ENCODE measurements around the gene BACE2. TPM values are rescaled to one million over a fixed set of nuclear protein-coding genes. Genes with fewer than 3 reads are reported as not detected.

BACE2 gene
- total RNA-seq, 1 experiment from 2014 or later: 23.2 TPM

DNA sequence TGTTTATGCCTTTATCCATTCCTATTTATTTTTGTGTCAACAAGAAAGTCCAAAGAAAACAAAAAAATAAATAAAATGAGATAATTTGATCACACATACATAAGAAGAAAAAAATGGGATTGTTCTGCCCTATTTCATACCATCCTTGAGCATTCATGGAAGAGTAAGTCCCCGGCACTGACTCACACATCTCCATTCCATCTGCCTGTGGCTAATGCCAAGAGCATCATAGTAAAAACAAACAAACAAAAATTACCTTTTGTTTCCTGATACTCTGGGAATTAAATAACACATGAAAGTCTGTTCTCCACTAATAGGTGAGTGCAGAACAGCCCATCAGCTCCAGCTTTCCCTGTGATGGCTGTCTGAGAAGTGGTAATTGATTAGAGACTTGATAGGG lies 48.1 kb upstream of the BACE2 start:
- Histone ChIP-seq H3K27ac (ENCODE audit: low read depth, low read length) (no peak overlapping the region), H3K9me3 (ENCODE audit: control insufficient read depth in 1 of 2, insufficient read depth in 1 of 2, low read depth in 1 of 2, low read length in 2 of 2) (no peaks in the 10 kb centered on the region), H3K9ac (ENCODE audit: low read length) (no peak overlapping the region), H3K4me3 (replicated peaks in 1 of 2; ENCODE audit: low read depth in 1 of 2, low read length in 2 of 2) (no peak overlapping the region), H3K4me2 (ENCODE audit: low read length) (no peak overlapping the region), H3K4me1 (ENCODE audit: control insufficient read depth in 1 of 2, insufficient read depth in 2 of 2, low read length in 2 of 2) (peaks cover 0 to 3% of the 10 kb centered on the region in 2 experiments; a peak in 1 of 4 replicates), H2AFZ (ENCODE audit: low read depth, low read length, poor library complexity, severe bottlenecking) (no peak overlapping the region), H3K36me3 (ENCODE audit: control insufficient read depth in 1 of 2, insufficient read depth in 2 of 2, low read length in 2 of 2) (no peaks in the 10 kb centered on the region), H4K20me1 (ENCODE audit: insufficient read depth) (no peaks in the 10 kb centered on the region), H3K27me3 (ENCODE audit: insufficient read depth, low read length) (peaks cover 17% of the 10 kb centered on the region; the same call in 1 of the 2 replicates), H3K9me2 (ENCODE audit: insufficient read depth) (no peaks in the 10 kb centered on the region), H3K79me2 (ENCODE audit: insufficient read depth, low read length) (no peaks in the 10 kb centered on the region)
- DNase-seq (ENCODE audit: low read depth, low spot score): no peak
- no peak for ATAC-seq
- no TSS peak for BruUV-seq (replicated peaks)
- CTCF ChIA-PET: interaction anchor here (0.9 kb wide), 1 partner anchor 14 kb away, joined by 4 read pairs; no protein-coding TSS in a partner anchor
- POLR2A ChIA-PET: no interaction called here
- RAD21 ChIA-PET (ENCODE audit: low non-redundant PET in 1 of 2, low total read pairs in 2 of 2, uncharacterized antibody in 2 of 2, unreplicated experiment in 2 of 2): no interaction called here
- intact Hi-C loops (cut with micrococcal nuclease): loop anchor here (2.0 kb wide), 1 partner anchor 341 kb away; no protein-coding TSS in a partner anchor
- no peak for TF ChIP-seq CBX3 (IDR thresholded peaks at IDR 0.05; ENCODE audit: low read depth)
- TF ChIP-seq, protein P1, sequence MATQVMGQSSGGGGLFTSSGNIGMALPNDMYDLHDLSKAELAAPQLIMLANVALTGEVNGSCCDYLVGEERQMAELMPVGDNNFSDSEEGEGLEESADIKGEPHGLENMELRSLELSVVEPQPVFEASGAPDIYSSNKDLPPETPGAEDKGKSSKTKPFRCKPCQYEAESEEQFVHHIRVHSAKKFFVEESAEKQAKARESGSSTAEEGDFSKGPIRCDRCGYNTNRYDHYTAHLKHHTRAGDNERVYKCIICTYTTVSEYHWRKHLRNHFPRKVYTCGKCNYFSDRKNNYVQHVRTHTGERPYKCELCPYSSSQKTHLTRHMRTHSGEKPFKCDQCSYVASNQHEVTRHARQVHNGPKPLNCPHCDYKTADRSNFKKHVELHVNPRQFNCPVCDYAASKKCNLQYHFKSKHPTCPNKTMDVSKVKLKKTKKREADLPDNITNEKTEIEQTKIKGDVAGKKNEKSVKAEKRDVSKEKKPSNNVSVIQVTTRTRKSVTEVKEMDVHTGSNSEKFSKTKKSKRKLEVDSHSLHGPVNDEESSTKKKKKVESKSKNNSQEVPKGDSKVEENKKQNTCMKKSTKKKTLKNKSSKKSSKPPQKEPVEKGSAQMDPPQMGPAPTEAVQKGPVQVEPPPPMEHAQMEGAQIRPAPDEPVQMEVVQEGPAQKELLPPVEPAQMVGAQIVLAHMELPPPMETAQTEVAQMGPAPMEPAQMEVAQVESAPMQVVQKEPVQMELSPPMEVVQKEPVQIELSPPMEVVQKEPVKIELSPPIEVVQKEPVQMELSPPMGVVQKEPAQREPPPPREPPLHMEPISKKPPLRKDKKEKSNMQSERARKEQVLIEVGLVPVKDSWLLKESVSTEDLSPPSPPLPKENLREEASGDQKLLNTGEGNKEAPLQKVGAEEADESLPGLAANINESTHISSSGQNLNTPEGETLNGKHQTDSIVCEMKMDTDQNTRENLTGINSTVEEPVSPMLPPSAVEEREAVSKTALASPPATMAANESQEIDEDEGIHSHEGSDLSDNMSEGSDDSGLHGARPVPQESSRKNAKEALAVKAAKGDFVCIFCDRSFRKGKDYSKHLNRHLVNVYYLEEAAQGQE (IDR thresholded peaks at IDR 0.05; ENCODE audit: low read depth): no peak
- TF ChIP-seq ELF1 (IDR thresholded peaks at IDR 0.05; ENCODE audit: borderline replicate concordance, low read depth): no peak
- no peak for TF ChIP-seq EGR1 (IDR thresholded peaks at IDR 0.05; ENCODE audit: low read depth)
- no peak for TF ChIP-seq SIN3A (IDR thresholded peaks at IDR 0.05; ENCODE audit: low read depth)
- TF ChIP-seq EZH2 (IDR thresholded peaks at IDR 0.05): no peak
- no peak for TF ChIP-seq YY1 (IDR thresholded peaks at IDR 0.05; ENCODE audit: extremely low read depth, insufficient replicate concordance, low read depth, low read length)
- TF ChIP-seq ZNF274 (IDR thresholded peaks at IDR 0.05; ENCODE audit: low read depth, low read length): no peak
- TF ChIP-seq, protein P2, sequence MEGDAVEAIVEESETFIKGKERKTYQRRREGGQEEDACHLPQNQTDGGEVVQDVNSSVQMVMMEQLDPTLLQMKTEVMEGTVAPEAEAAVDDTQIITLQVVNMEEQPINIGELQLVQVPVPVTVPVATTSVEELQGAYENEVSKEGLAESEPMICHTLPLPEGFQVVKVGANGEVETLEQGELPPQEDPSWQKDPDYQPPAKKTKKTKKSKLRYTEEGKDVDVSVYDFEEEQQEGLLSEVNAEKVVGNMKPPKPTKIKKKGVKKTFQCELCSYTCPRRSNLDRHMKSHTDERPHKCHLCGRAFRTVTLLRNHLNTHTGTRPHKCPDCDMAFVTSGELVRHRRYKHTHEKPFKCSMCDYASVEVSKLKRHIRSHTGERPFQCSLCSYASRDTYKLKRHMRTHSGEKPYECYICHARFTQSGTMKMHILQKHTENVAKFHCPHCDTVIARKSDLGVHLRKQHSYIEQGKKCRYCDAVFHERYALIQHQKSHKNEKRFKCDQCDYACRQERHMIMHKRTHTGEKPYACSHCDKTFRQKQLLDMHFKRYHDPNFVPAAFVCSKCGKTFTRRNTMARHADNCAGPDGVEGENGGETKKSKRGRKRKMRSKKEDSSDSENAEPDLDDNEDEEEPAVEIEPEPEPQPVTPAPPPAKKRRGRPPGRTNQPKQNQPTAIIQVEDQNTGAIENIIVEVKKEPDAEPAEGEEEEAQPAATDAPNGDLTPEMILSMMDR (IDR thresholded peaks at IDR 0.05 in 2 of 3, conservative IDR thresholded peaks at IDR 0.05 in 1 of 3; ENCODE audit: borderline replicate concordance in 1 of 3, insufficient read depth in 1 of 3, low read depth in 2 of 3, low read length in 2 of 3): no peak
- TF ChIP-seq TCF7L2 (IDR thresholded peaks at IDR 0.05; ENCODE audit: borderline replicate concordance, extremely low read depth, insufficient read depth, insufficient read length): no peak
- TF ChIP-seq RAD21 (IDR thresholded peaks at IDR 0.05; ENCODE audit: low read depth): no peak
- TF ChIP-seq SP1 (IDR thresholded peaks at IDR 0.05; ENCODE audit: low read depth): no peak
- TF ChIP-seq POLR2A (IDR thresholded peaks at IDR 0.05; ENCODE audit: borderline replicate concordance, extremely low read depth, insufficient read depth, insufficient read length): no peak
- TF ChIP-seq CEBPB (IDR thresholded peaks at IDR 0.05; ENCODE audit: low read depth): no peak
- TF ChIP-seq, protein P3, sequence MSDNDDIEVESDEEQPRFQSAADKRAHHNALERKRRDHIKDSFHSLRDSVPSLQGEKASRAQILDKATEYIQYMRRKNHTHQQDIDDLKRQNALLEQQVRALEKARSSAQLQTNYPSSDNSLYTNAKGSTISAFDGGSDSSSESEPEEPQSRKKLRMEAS (IDR thresholded peaks at IDR 0.05): no peak
- no peak for TF ChIP-seq POLR2AphosphoS5 (IDR thresholded peaks at IDR 0.05; ENCODE audit: low read depth, low read length)
- TF ChIP-seq, protein P4, sequence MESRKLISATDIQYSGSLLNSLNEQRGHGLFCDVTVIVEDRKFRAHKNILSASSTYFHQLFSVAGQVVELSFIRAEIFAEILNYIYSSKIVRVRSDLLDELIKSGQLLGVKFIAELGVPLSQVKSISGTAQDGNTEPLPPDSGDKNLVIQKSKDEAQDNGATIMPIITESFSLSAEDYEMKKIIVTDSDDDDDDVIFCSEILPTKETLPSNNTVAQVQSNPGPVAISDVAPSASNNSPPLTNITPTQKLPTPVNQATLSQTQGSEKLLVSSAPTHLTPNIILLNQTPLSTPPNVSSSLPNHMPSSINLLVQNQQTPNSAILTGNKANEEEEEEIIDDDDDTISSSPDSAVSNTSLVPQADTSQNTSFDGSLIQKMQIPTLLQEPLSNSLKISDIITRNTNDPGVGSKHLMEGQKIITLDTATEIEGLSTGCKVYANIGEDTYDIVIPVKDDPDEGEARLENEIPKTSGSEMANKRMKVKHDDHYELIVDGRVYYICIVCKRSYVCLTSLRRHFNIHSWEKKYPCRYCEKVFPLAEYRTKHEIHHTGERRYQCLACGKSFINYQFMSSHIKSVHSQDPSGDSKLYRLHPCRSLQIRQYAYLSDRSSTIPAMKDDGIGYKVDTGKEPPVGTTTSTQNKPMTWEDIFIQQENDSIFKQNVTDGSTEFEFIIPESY (IDR thresholded peaks at IDR 0.05; ENCODE audit: extremely low read depth, insufficient replicate concordance, low read length): no peak
- TF ChIP-seq JUND (IDR thresholded peaks at IDR 0.05): no peak
- no peak for TF ChIP-seq SRF (IDR thresholded peaks at IDR 0.05; ENCODE audit: low read depth)

All from HCT116 (cell line).